HG02588 (cell line): Measurements from ENCODE around the gene IPCEF1.

Experiments
- ATAC-seq: cut with Tn5 transposase; IDR thresholded peaks from one replicate; pipeline ENCODE4 v1.9.1; 2021; ENCODE audit warnings: mild to moderate bottlenecking, moderate library complexity; ENCODE audit not compliant: unreplicated experiment

The IPCEF1 gene

DNA sequence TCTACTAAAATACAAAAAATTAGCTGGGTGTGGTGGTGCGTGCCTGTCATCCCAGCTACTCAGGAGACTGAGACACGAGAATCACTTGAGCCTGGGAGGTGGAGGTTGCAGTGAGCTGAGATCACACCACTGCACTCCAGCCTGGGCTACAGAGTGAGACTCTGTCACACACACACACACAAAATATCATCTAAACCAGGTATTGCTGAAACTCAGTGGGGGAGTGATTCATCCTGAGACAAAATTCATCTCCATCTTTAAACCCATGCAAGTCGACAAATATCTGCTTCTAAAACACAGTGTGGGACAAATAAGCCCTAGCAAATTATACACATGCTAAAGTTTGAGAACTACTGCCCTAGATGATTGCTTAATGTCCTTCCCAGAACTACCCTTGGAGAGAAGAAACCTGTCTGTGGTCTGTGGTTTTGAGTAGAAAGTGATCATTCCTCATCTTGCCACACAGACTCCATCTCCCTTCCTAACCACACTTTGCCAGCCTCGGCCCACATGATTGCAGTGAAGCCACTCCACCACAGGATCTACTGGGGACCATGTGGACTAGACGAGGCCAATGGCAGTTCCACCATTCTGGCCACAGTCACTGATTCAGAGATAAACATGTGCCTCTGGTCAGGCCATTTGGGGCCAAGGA lies 187.3 kb downstream of the IPCEF1 start:
- ATAC-seq: no peak

DNA sequence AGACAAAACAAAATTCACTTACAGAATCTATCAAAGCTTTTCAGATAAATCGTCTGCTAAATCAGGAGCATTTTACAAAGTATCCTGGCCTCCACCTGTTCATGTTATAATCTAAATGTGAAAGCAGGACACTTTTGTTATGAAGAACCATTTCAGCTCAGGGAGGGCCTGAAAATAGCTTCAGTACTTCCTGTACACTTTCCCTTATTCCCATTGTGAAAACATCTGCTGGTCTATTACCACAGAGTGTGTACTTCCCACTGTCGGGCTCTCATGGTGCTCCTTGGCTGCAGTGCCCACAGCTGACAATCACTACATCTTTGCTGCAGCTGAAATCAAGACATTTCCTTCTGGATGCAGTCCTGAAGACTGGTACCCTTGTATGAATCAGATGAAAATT lies 189.5 kb downstream of the IPCEF1 start:
- no peak for ATAC-seq

DNA sequence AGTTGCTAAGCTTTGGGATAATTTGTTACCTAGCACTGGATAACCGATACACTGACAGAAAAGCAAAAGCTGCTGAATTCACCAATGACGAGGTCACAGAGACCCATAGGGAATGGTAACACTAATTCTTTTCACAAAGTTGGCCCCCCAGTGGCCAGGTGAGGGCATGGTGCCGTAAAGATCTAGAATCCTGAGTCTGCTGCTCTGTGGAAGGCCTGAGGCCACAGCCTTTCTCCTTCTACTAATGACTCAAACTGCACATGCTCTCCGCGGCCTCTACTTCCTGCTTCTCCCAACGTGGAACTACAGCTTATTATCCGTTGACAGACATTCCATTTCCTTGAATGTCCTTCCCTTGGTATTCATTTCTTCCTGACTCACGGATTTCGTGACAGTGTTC lies 190.5 kb downstream of the IPCEF1 start:
- ATAC-seq: no peak

DNA sequence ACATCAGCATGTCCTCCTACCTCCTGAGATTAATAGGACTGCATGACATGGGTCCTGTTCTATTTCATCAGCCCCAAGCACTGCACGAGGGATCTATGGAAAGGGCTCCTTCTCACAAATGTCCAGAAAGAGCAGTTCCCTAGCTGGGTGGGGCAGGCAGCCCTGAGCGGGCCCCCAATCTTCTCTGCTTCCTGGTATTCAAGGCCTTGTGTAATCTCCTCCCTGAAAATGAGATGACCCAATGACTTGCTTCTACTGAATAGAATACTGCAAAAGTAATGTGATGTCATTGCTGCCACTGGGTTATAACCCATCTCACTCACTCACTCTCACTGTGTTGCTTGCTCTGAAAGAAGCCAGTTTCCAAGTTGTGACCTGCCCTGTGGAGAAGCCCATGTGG lies 191.1 kb downstream of the IPCEF1 start:
- no peak for ATAC-seq

DNA sequence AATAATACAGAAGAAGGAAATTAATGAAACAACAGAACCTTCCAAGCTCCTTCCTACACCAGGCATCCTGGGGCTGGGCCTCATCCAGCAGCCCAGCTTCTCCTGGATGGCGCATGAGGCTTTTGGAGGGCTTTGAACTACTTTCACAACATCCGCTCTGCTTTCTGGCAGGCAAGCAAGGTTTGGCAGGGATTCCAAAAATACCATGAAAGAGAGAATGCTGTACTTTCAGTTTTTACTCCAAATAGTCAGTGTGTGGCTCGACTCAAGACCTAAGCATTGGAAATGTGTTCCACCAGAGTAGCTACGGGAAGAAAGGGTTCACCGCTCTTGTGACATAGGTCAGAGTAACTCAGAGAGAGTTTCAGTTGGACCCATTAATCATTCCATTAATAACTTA lies 192.2 kb downstream of the IPCEF1 start:
- no peak for ATAC-seq

DNA sequence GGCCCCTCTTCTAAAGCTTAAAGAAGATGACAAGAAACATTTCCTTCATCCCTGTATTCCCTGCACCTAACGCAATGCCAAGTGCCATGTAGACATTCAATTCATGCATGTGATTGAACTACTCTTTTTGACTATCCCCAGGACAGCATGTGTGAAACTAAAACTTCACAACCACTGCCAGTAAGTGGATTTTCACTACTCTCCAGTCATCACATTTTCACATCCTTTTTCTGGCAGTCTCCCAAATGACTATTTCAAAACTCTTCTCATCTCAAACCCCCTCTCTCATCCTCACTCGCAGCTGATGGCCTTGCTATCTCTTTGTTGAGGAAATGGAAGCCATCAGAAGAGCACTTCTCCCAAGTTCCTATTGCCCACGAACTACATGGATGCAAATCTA lies 194.9 kb downstream of the IPCEF1 start:
- peak; percentile 70 for ATAC-seq

DNA sequence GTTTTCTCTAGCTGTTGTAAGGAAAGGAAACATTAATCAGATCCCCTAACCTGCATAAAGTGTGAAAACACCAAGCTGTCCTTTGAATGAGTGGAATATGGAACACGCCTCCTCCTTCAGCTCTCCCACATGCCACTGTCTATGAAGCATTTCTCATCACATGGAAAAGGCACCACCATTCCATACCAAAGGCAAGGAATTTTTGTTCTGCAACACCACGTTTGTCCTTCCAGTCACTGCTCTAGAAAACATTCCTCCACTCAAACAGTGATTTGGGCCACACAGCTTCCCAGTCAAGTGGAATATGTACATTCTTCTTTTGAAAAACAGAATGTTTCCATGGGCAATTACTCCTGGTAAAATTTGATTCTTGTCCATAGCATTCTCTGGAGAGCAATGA lies 197.5 kb downstream of the IPCEF1 start:
- ATAC-seq: no peak

DNA sequence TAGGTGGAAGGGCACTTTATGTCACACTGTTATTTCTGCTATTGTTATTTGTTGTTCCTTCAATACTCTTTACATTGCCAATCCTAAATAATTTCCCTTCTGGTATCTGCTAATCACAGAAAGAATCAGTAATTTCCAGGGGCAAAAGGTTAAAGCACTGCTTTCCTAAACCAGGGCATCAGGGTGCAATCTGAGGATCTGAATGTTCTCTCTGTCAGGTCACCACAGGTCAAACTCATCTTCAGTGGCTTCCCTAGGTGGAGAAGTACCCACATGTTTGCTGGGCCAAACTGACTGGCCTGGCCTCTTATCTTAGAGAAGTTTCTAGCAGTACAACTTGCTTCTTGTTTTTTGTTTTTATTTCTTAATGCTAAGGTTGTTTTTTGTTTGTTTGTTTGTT lies 198.9 kb downstream of the IPCEF1 start:
- no peak for ATAC-seq

DNA sequence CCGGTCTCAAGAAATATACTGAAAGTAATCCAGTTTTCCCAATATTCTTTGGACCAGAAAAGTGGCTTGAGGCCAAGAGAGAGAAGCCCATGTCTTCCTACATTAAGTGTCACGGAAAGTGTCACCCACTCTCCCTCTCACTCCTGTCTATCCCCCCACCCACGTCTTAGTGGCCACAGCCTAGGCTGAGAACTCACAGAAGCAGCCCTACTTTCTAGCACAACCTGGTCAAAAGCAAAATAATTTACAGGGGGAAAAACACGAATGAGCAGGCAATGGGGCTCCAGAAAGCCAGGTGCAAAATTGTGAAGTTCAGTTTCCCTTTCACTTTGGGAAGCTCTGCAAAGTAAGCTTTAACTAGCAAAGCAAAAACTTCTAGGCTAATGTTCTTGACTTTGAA lies 199.5 kb downstream of the IPCEF1 start:
- peak; percentile 58 for ATAC-seq

DNA sequence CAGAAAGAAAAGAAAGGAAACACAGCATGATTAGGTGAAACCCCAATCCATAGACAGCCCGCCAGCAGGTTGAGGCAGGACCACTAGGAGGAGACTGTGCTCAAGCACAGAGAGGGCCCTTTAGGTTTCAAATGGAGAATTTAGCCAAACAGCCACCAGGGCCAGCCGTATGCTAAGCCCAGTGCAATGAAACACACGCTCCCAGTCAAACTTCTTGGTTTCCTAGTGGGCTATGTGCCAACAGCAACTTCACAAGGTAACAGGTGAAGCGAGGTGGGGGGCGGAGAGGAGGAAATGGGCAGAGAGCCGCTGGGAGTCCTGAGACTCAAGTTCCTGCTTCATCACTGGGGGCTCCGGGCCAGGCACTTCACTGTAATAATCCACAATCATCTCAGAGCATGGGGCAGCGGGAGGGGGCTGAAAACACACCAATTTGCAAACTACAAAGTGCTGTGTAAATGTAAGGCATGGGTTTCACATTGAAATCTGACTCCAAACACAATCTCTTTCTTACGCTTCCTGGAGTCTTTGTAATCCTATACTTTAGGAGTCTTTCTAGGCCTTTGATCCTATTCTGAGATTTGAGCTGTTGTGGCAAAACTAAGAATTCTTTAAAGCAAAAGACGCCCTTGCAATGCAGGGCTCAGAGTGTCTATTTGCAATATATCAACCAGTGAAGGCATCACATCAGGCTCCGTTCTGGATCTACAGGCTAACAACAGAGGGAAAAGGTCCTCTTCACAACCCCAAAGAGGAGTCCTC lies 200.3 kb downstream of the IPCEF1 start:
- ATAC-seq: peak; percentile 85

DNA sequence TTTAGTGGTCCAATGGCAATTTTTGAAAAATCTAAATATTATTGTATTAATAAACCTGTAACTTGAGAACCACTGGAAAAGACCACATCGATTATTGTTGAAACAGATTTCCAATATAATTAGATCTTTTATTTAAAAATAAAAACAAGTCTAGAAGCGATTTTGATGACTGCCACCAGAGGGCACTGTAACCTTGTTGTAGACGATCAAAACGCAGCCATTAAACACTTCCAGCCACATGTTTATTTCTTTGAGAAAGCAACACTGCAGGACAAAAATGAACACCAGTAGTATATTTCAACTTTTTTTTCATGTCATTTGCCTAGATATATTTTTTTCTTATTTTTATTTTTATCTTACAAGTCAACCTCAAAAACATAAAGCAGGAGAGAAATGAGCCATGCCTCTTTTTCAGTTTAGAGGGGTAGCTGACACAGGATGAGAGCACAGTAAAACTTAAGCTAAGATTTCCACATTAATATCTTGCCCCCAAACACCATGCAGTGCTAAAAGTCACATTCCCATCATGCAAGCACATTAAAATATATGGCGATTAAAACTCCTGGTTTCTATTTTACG lies 202.1 kb downstream of the IPCEF1 start:
- ATAC-seq: no peak

DNA sequence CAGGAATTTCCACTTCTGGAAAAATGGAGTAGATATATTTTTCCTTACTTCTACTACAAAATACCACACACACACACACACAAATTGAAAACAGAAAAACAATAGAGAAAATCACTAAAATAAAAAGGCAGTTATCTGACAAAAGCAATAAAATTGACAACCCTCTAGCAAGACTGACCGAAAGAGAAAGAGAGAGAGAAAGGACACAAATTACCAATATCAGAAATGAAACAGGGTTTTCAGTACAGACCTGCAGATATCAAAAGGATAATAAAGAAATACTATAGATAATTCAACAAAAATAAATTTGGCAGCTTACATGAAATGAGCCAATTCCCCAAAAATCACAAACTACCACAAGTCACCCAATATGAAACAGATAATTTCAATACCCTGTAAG lies 212.8 kb downstream of the IPCEF1 start:
- no peak for ATAC-seq

DNA sequence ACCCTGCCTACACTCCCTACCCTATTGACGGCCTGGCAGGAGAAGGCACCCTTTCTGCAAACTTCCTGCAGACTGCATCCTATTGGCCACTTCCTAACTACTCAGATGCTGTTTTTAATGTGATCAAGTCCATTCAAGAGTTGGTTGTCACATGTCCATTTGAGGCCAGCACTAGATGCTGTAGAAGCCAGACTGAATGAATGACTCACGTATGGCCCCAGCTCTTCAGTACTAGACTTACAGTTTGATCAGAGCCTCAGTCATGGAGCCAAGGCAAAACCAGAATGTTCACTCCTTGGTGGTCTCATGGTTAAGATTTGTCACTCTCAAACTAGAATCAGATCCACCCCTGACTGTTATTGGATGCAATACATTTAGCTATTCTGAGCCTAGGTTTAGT lies 215.9 kb downstream of the IPCEF1 start:
- ATAC-seq: no peak

DNA sequence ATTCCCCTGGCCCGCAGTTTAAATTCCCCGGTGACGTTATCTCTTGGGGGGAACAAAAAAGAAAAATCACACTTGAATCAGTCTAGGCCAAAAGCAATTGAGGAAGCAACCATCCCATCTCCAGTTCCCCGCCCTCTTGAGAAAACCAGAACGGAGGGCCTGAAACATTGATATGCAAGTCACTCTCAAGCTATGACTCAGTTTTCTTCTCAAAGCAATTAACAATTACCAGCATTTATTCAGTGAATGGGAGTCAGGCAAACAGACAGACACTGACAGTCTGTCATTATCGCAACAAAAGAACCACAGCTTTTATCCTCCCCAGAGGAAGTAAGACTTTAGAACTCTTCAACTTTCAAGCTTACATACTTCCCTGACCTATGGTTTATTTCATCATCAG lies 216.7 kb downstream of the IPCEF1 start:
- no peak for ATAC-seq

DNA sequence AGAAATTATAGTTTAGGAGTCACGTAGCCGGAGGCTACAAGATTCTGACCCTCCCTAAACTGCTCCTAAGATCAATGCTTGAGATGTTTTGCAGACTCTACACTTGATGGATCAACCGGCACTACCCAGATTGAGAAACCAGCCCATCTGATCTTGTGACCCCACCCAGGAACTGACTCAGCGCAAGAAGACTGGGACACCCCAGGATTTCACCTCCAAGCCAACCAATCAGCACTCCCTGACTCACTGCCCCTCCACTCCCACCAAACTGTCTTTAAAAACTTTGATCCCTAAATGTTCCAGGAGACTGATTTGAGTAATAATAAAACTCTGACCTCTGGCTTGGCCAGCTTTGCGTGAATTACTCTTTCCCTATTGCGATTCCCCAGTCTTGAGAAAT lies 217.8 kb downstream of the IPCEF1 start:
- ATAC-seq: no peak

DNA sequence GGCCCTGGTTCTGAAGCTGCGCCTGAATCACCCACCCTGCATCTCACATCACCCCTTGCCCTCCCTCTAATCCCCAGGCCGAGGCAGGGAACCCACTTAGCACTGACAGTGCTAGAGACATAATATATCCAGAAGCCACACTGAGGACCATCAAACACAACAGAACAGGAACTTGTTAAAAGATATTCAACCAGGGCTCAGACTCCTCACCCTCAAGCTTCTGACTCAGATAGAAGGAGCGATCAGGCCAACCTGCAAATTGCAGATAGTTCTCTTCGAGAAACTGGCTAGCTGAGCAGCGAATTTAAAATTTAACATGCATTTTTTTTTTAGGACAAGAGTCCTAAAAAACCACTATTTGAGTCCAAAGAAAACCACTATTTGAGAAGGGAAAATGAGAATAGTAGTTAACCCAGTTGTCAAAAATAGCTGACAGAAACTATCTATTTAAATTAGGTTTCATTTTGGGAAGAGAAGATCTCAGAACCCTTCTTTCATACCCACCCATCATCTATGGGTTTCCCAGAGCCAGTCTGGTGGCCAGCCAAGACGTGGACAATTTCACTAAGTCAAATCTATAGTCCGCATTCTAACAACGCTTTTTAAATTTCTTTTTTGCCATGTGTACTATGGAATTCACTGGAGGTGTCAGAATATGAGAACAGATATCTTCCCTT lies 222.0 kb downstream of the IPCEF1 start:
- no peak for ATAC-seq

DNA sequence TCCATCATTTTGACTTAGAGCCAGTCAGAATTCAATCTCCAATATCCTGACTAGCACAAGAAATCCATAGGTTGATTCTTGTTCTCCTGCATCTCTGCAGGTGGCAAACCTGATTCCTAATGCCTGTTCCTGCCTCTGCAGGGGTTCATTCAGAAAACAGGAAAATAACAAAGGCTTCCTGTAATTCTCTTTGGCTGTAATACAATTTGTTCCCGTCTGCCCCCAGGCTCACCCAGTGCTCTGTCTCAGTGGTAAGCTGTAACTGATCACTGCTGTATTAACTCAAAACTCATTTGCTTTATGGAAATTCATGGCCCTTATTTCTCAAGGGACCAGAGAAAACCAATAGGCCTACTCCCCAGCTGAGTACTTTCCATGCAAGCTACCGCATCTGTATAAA lies 228.9 kb downstream of the IPCEF1 start:
- no peak for ATAC-seq

DNA sequence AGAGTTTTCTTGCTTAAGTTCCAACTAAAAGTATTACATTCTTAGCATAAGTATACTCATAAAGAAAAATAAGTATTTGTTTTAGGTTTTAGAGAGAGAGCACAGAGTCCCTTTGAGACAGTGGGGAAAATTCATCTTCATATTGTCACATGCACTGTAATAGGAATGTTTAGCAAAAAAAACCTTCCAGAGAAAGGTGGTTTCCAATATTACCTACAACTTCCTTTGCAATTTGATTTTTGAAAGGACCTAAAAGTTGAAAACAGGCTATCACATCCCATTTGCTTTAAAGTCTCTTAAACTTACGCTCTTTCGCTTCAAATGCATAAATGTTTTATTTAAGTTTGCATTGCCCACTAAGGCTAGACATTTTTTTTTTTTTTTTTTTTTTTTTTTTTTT lies 231.2 kb downstream of the IPCEF1 start:
- ATAC-seq: no peak

DNA sequence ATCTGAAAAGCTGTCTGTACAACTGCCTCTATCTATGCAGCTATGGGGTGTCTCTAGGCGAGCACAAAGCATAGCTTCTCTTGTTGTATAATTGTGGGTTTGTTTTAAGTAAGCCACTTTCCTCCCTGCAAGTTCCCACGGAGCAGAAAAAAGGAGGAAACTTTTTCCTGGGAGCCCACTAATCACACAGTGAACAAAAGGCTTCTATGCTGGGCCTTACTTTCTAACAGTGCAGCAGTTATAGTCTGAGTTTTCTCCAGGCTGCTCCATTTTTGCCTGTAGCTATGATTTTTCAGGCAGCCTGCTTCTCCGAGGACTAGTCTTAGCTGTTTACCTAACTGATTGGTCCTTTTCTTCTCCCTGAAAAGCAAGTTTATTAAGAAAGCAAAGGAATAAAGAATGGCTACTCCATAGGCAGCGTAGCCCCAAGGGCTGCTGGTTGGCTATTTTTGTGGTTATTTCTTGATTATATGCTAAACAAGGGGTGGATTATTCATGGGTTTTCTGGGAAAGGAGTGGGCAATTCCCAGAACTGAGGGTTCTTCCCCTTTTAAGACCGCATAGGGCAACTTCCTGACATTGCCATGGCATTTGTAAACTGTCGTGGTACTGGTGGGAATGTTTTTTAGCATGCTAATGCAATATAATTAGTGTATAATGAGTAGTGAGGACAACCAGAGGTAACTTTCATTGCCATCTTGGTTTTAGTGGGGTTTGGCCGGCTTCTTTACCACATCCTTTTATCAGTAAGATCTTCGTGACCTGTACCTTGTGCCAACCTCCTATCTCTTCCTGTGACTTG lies 233.2 kb downstream of the IPCEF1 start:
- no peak for ATAC-seq

DNA sequence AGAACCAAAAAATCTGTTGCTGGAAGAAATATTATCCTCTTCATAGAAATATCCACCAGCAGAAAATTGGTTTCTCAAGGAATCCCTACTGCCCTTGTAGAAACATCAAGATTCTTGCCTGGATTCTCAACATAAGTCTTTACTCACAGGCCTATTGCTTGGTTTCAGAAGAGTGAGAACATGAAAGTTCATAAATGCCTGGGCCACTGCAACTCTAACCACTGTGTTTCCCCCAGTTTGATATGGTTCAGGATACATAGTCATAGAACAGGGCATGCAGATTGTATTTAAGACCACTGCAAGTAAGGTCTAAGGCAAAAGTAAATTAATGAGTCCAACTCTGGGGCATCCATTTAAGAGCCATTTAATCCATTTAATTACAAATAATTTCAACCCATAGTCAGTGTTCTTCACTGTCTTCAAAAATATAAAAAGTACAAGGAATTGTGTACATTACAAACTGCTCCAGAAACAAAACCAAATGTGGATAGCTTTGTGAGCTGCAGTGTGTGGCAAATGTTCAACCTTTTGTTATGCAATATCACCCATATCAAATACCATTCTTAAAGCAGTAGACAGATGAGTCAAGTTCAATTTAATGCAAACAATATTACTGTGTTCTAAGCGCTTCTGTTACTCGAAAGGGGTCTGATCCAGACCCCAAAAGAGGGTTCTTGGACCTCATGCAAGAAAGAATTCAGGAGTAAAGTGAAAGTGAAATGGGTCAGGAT lies 234.2 kb downstream of the IPCEF1 start:
- ATAC-seq: no peak
